Spinal cord (tissue), 10 donors: ENCODE measurements around the gene LRP1. TPM values are rescaled to one million over a fixed set of nuclear protein-coding genes. Genes with fewer than 3 reads are reported as not detected.

Source experiments
- DNase-seq, 6 donors: peaks; one replicate each; pipeline versions ENCODE4 v3.0.0 to v3.0.0-alpha.2; 2013 to 2015; ENCODE audit warnings: low spot score in 6 of 6, low read depth in 4 of 6
- H3K27ac ChIP-seq: one replicate; pipeline ENCODE4 v1.5.1; 2013; ENCODE audit warnings: low read depth, low read length, control low read depth
- H3K27me3 ChIP-seq: one replicate; pipeline ENCODE4 v1.6.1; 2013; ENCODE audit warnings: low read length; ENCODE audit not compliant: control insufficient read depth, insufficient read depth
- H3K36me3 ChIP-seq: one replicate; pipeline ENCODE4 v1.6.1; 2013; ENCODE audit warnings: low read length; ENCODE audit not compliant: control insufficient read depth, insufficient read depth
- H3K4me1 ChIP-seq: one replicate; pipeline ENCODE4 v1.6.1; 2013; ENCODE audit warnings: low read length; ENCODE audit not compliant: control insufficient read depth, insufficient read depth
- H3K4me3 ChIP-seq: one replicate; pipeline ENCODE4 v1.5.1; 2013; ENCODE audit warnings: low read depth, low read length, control low read depth
- H3K9me3 ChIP-seq: one replicate; pipeline ENCODE4 v1.6.1; 2013; ENCODE audit warnings: low read length; ENCODE audit not compliant: control insufficient read depth, insufficient read depth
- WGBS: methylation state at CpG from one replicate; pipeline ENCODE4 v1.1.5; 2013; ENCODE audit warnings: missing lambda C conversion rate; ENCODE audit not compliant: insufficient coverage; 5-methylcytosine and 5-hydroxymethylcytosine counted together
- polyA plus RNA-seq, 2 donors: library from polyadenylated mRNA; unstranded; fragments of 120-200 nt; gene quantifications; one replicate each; pipeline ENCODE4 v1.2.1, GENCODE V29; 2013; ENCODE audit not compliant: insufficient read length in 2 of 2
- total RNA-seq, 2 donors: library from RNA; depleted of rRNA in 1 of 2; stranded (reverse); fragments of 120-200 nt in 1 of 2; fragments of >200 nt in 1 of 2; gene quantifications; one replicate each; pipeline versions ENCODE4 v1.2.3 to v1.2.4, GENCODE V29; 2013 to 2014
- donor health status: healthy.

The LRP1 gene
- total and polyA plus RNA-seq, 4 donors: 182 to 319 (median 239) TPM

DNA sequence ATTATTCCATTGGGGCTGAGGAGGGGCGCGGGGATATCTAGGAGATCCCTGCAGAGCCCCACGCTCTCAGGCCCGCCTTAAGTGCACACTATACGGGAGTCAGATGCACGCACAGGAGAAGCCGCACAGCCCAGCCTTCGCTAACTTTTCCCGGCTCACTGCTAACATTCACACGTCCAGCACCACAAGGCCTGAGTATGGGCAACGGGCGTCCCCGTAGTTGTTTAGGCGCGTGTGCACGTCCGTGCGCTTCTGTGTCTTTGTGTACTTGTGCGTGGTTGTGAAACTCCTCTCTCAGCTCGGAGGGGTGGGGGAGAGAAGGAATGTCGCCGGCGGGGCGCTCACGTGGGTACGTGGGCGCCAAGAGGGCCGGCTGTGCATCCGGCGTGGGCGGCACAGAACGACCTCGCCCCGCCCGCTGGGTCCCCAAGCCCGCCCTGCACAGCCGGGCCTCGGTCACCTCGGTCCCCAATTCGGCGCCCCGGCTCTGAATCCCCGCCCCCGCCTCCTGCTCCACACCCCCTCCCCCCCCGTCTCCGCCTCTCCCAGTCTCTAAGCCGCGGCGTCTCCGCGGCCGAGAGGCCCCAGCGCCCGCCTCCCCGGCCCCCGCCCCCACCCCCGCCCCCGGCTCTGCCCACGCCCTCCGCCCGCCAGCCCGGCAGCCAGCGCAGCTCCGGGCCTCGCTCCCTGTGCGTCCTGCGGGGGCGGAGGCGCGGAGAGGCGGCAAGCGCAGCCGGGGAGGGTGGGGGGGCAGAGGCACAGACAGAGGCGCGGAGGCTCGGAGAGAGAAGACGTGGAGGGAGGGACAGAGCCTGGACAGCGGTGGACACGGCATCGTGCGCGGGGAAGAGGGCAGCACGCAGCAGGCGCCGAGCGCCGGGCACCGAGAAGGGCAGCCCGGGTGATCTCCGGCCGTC, 39.7 kb upstream of the LRP1 start, which contains the start of gene NAB2:
TSS of gene NAB2 (plus strand) at position 761 of the 917 bp plus-strand sequence. CDS start 158 bp downstream, outside the sequence.
- H3K36me3 ChIP-seq: peaks cover 31% of the 10 kb centered on the region
- no peaks in the 10 kb centered on the region for H3K9me3 ChIP-seq
- peak in 4 of 6 donors; percentile 80 to 96 (median 89) for DNase-seq
- peaks cover 70% of the 10 kb centered on the region for H3K4me1 ChIP-seq
- H3K27me3 ChIP-seq: no peaks in the 10 kb centered on the region
- H3K27ac ChIP-seq: peak within 1 kb of the TSS; percentile 99
- under 1% methylated on average over 70 of the region's 91 CpGs for WGBS
- H3K4me3 ChIP-seq: peak within 1 kb of the TSS; percentile 86

GRCh38 chr12:57089271-57090245, 38.7 kb upstream of the LRP1 start:
- WGBS: 1% methylated on average over 30 of the region's 45 CpGs
- H3K4me3 ChIP-seq: peak overlapping the region; percentile 83
- peak overlapping the region; percentile 95 for H3K27ac ChIP-seq
- H3K4me1 ChIP-seq: peaks cover 79% of the 10 kb centered on the region
- H3K27me3 ChIP-seq: no peaks in the 10 kb centered on the region
- DNase-seq: peak in 3 of 6 donors; percentile 36 to 88 (median 77)
- peaks cover 40% of the 10 kb centered on the region for H3K36me3 ChIP-seq
- no peaks in the 10 kb centered on the region for H3K9me3 ChIP-seq

- H3K4me3 ChIP-seq: peak overlapping the region; percentile 83
- no peaks in the 10 kb centered on the region for H3K27me3 ChIP-seq
- 65% methylated on average over 6 of the region's 6 CpGs for WGBS
- H3K9me3 ChIP-seq: no peaks in the 10 kb centered on the region
- H3K27ac ChIP-seq: peak overlapping the region; percentile 95
- peaks cover 50% of the 10 kb centered on the region for H3K36me3 ChIP-seq
- H3K4me1 ChIP-seq: peaks cover 82% of the 10 kb centered on the region
- DNase-seq: no peak
Measured at GRCh38 chr12:57090490-57090889, 37.8 kb upstream of the LRP1 start.

- 75% methylated on average over 10 of the region's 22 CpGs for WGBS
- Histone ChIP-seq H3K9me3 (no peaks in the 10 kb centered on the region), H3K4me1 (peaks cover 79% of the 10 kb centered on the region), H3K27me3 (no peaks in the 10 kb centered on the region), H3K36me3 (peaks cover 55% of the 10 kb centered on the region), H3K27ac (peak overlapping the region; percentile 95), H3K4me3 (peak overlapping the region; percentile 83)
- DNase-seq: peak in 1 of 6 donors; percentile 71
Measured at GRCh38 chr12:57090924-57091637, 37.2 kb upstream of the LRP1 start.

GRCh38 chr12:57091638-57092528, 36.4 kb upstream of the LRP1 start:
- H3K4me1 ChIP-seq: peaks cover 71% of the 10 kb centered on the region

GRCh38 chr12:57092529-57092862, 35.8 kb upstream of the LRP1 start:
- peaks cover 64% of the 10 kb centered on the region for H3K36me3 ChIP-seq
- H3K4me1 ChIP-seq: peaks cover 66% of the 10 kb centered on the region
- 79% methylated on average over 5 of the region's 5 CpGs for WGBS
- no peaks in the 10 kb centered on the region for H3K27me3 ChIP-seq
- H3K9me3 ChIP-seq: no peaks in the 10 kb centered on the region
- no peak for DNase-seq
- H3K27ac ChIP-seq: no peak overlapping the region
- H3K4me3 ChIP-seq: no peak overlapping the region

More at GRCh38 chr12:57091638-57092528, 36.4 kb upstream of the LRP1 start:
- H3K9me3 ChIP-seq: no peaks in the 10 kb centered on the region
- DNase-seq: no peak
- 85% methylated on average over 18 of the region's 25 CpGs for WGBS
- no peaks in the 10 kb centered on the region for H3K27me3 ChIP-seq
- H3K27ac ChIP-seq: peak overlapping the region; percentile 95
- H3K4me3 ChIP-seq: no peak overlapping the region
- H3K36me3 ChIP-seq: peaks cover 63% of the 10 kb centered on the region

GRCh38 chr12:57092876-57093414, 35.3 kb upstream of the LRP1 start:
- no peak for DNase-seq
- H3K27me3 ChIP-seq: no peaks in the 10 kb centered on the region
- peaks cover 64% of the 10 kb centered on the region for H3K36me3 ChIP-seq
- H3K27ac ChIP-seq: peak overlapping the region; percentile 67
- no peaks in the 10 kb centered on the region for H3K9me3 ChIP-seq
- whole genome bisulfite sequencing: 85% methylated on average over 3 of the region's 4 CpGs
- H3K4me3 ChIP-seq: no peak overlapping the region
- H3K4me1 ChIP-seq: peaks cover 61% of the 10 kb centered on the region

GRCh38 chr12:57093415-57094207, 34.7 kb upstream of the LRP1 start:
- H3K4me1 ChIP-seq: peaks cover 55% of the 10 kb centered on the region
- peak in 2 of 6 donors; percentile 65 to 73 for DNase-seq
- 38% methylated on average over 20 of the region's 24 CpGs for WGBS
- peak overlapping the region; percentile 67 for H3K27ac ChIP-seq
- peaks cover 64% of the 10 kb centered on the region for H3K36me3 ChIP-seq
- no peaks in the 10 kb centered on the region for H3K9me3 ChIP-seq
- peak overlapping the region; percentile 5 for H3K4me3 ChIP-seq
- H3K27me3 ChIP-seq: no peaks in the 10 kb centered on the region
